Measurements from ENCODE around the gene PRKAA2. TPM values are rescaled to one million over a fixed set of nuclear protein-coding genes. Genes with fewer than 3 reads are reported as not detected.
"Not testable (repeated sequence)": the region's sequence is repeated elsewhere in the genome, so short reads cannot be mapped to it uniquely, and the experiment has no call there.

Gene PRKAA2
- polyA plus RNA-seq, 3 donors, result not detected

GRCh38 chr1:56610770-56611169 lies 34.3 kb upstream of the PRKAA2 start:
- DNase-seq; intact Hi-C loops (cut with micrococcal nuclease); H3K27ac Mint-ChIP-seq; H3K4me3 ChIP-seq (replicated peaks in 1 of 3; ENCODE audit: low read depth in 2 of 3, low read length in 3 of 3); H3K36me3 Mint-ChIP-seq; H3K4me3 Mint-ChIP-seq; H3K4me1 Mint-ChIP-seq; H2AFZ ChIP-seq (ENCODE audit: insufficient read depth, low read depth, low read length, poor library complexity, severe bottlenecking); H3K4me1 ChIP-seq (ENCODE audit: control insufficient read depth in 1 of 2, insufficient read depth in 2 of 2, low read length in 2 of 2); H3K27me3 ChIP-seq (ENCODE audit: control insufficient read depth in 2 of 2, insufficient read depth in 2 of 2, low read length in 2 of 2); H4K20me1 ChIP-seq (ENCODE audit: insufficient read depth, low read length); H3K27me3 Mint-ChIP-seq (ENCODE audit: low read depth in 3 of 3); H3K27ac ChIP-seq (ENCODE audit: low read depth in 1 of 2, low read length in 2 of 2); H3K36me3 ChIP-seq (replicated peaks in 1 of 2; ENCODE audit: control insufficient read depth in 1 of 2, insufficient read depth in 2 of 2, low read length in 2 of 2); H3K9ac ChIP-seq (ENCODE audit: insufficient read depth, low read length, poor library complexity, severe bottlenecking); H3K79me2 ChIP-seq (ENCODE audit: insufficient read depth, low read length); H3K4me2 ChIP-seq (replicated peaks; ENCODE audit: extremely low read depth, low read length, poor library complexity, severe bottlenecking); H3K9me3 ChIP-seq (replicated peaks in 1 of 2; ENCODE audit: control insufficient read depth in 1 of 2, insufficient read depth in 1 of 2, low read length in 2 of 2): not testable (repeated sequence)
- 100% methylated on average over 3 of the region's 6 CpGs for WGBS (ENCODE audit: insufficient coverage)
- H3K9me3 Mint-ChIP-seq, result peaks cover 0 to 22% (median 13%) of the 10 kb centered on the region in 7 donors

- Mint-ChIP-seq H3K4me1 (no peaks in the 10 kb centered on the region), H3K4me3 (no peak overlapping the region), H3K36me3 (no peaks in the 10 kb centered on the region), H3K27me3 (ENCODE audit: low read depth in 3 of 3) (peaks cover 3% of the 10 kb centered on the region in 3 donors), H3K9me3 (peaks cover 0 to 12% (median 7%) of the 10 kb centered on the region in 7 donors), H3K27ac (no peak overlapping the region)
- Histone ChIP-seq H3K27ac (ENCODE audit: low read depth in 1 of 2, low read length in 2 of 2) (no peak overlapping the region), H3K4me3 (replicated peaks in 1 of 3; ENCODE audit: low read depth in 2 of 3, low read length in 3 of 3) (no peak overlapping the region), H3K9ac (ENCODE audit: insufficient read depth, low read length, poor library complexity, severe bottlenecking) (no peak overlapping the region), H3K9me3 (replicated peaks in 1 of 2; ENCODE audit: control insufficient read depth in 1 of 2, insufficient read depth in 1 of 2, low read length in 2 of 2) (no peaks in the 10 kb centered on the region), H3K27me3 (ENCODE audit: control insufficient read depth in 2 of 2, insufficient read depth in 2 of 2, low read length in 2 of 2) (no peaks in the 10 kb centered on the region), H2AFZ (ENCODE audit: insufficient read depth, low read depth, low read length, poor library complexity, severe bottlenecking) (no peak overlapping the region), H3K36me3 (replicated peaks in 1 of 2; ENCODE audit: control insufficient read depth in 1 of 2, insufficient read depth in 2 of 2, low read length in 2 of 2) (no peaks in the 10 kb centered on the region), H3K79me2 (ENCODE audit: insufficient read depth, low read length) (no peaks in the 10 kb centered on the region), H3K4me1 (ENCODE audit: control insufficient read depth in 1 of 2, insufficient read depth in 2 of 2, low read length in 2 of 2) (no peaks in the 10 kb centered on the region), H4K20me1 (ENCODE audit: insufficient read depth, low read length) (no peaks in the 10 kb centered on the region), H3K4me2 (replicated peaks; ENCODE audit: extremely low read depth, low read length, poor library complexity, severe bottlenecking) (no peak overlapping the region)
- intact Hi-C loops (cut with micrococcal nuclease), result no loop called here
- TF ChIP-seq CTCF (IDR thresholded peaks at IDR 0.05), result no peak
- no peak for DNase-seq
- WGBS (ENCODE audit: insufficient coverage), result 93% methylated on average over 2 of the region's 2 CpGs
These were observed 28.0 kb upstream of the PRKAA2 start for GRCh38 chr1:56617141-56617540.
